Inflammatory macrophage treated with lipopolysaccharide for 4 hours (primary cell): ENCODE measurements around the gene PDGFB.

ENCODE experiments used
- DNase-seq: peaks from one replicate; pipeline ENCODE4 v3.0.0-alpha.2; 2020

The PDGFB gene

GRCh38 chr22:39194098-39194497, 50.7 kb downstream of the PDGFB start:
- no peak for DNase-seq

- DNase-seq: no peak
These were observed 56.0 kb downstream of the PDGFB start for GRCh38 chr22:39188809-39189208.

- DNase-seq: no peak
These were observed 59.2 kb downstream of the PDGFB start for GRCh38 chr22:39185601-39186012.

GRCh38 chr22:39184586-39185577, 59.9 kb downstream of the PDGFB start:
- no peak for DNase-seq

GRCh38 chr22:39183991-39184585, 60.7 kb downstream of the PDGFB start:
- DNase-seq: no peak

- no peak for DNase-seq
These were observed 62.2 kb downstream of the PDGFB start for GRCh38 chr22:39182478-39183030.

- no peak for DNase-seq
These were observed 63.0 kb downstream of the PDGFB start for GRCh38 chr22:39181778-39182177.

- DNase-seq: no peak
These were observed 63.4 kb downstream of the PDGFB start for GRCh38 chr22:39181356-39181755.

GRCh38 chr22:39179841-39180335, 64.9 kb downstream of the PDGFB start:
- DNase-seq: no peak

- no peak for DNase-seq
These were observed 65.4 kb downstream of the PDGFB start for GRCh38 chr22:39179401-39179827.

- DNase-seq: no peak
These were observed 66.3 kb downstream of the PDGFB start for GRCh38 chr22:39178206-39179111.

GRCh38 chr22:39177791-39178190, 67.0 kb downstream of the PDGFB start:
- DNase-seq: no peak

GRCh38 chr22:39177456-39177775, 67.4 kb downstream of the PDGFB start:
- no peak for DNase-seq

- DNase-seq: no peak
These were observed 67.9 kb downstream of the PDGFB start for GRCh38 chr22:39176714-39177455.

GRCh38 chr22:39176143-39176713, 68.6 kb downstream of the PDGFB start:
- DNase-seq: no peak

GRCh38 chr22:39175353-39176142, 69.2 kb downstream of the PDGFB start:
- no peak for DNase-seq

GRCh38 chr22:39174498-39175352, 70.1 kb downstream of the PDGFB start:
- DNase-seq: no peak

- DNase-seq: no peak
These were observed 70.8 kb downstream of the PDGFB start for GRCh38 chr22:39173787-39174497.
